GM12878 (cell line): ENCODE results near the gene ARF5. TPM values are rescaled to one million over a fixed set of nuclear protein-coding genes. Genes with fewer than 3 reads are reported as not detected.

Source experiments
- ATAC-seq: fragments of 200-7000 bp; cut with Tn5 transposase; 3 replicates; pipeline ENCODE4 v1.9.1; 2020; ENCODE audit warnings: mild to moderate bottlenecking, moderate library complexity
- BruUV-seq: library from RNA; stranded (reverse); fragments of 400-500 nt; replicated peaks from 2 replicates; lab custom pipeline; 2021; lab: Mats Ljungman, UMichigan
- CTCF ChIA-PET: fragments of 300-600 bp; sonication (Branson Sonifier 250); formaldehyde crosslinking; extraction: SDS; loops from one replicate; lab custom pipeline; 2021; ENCODE audit warnings: inconsistent platforms; lab: Yijun Ruan, JAX
- POLR2A ChIA-PET: fragments of 350-600 bp; formaldehyde crosslinking; extraction: SDS; loops from one replicate; lab custom pipeline; 2021; ENCODE audit warnings: inconsistent platforms; lab: Charles Lee
- RAD21 ChIA-PET: fragments of 300-600 bp; sonication (Branson Sonifier 250); formaldehyde crosslinking; loops from one replicate; lab custom pipeline; 2023; ENCODE audit warnings: antibody characterized with exemption; ENCODE audit not compliant: unreplicated experiment; lab: Charles Lee
- SMC1A ChIA-PET: fragments of 300-600 bp; sonication (Branson Sonifier 250); formaldehyde crosslinking; loops from one replicate; lab custom pipeline; 2023; ENCODE audit not compliant: unreplicated experiment, uncharacterized antibody; lab: Charles Lee
- DNase-seq: peaks from one replicate; pipeline ENCODE4 v3.0.0-alpha.2; 2011; ENCODE audit warnings: low read depth, low spot score
- FAIRE-seq: peaks from 3 replicates; lab custom pipeline; 2011; peaks lifted over from hg19 to GRCh38; lab: Jason Lieb, UNC
- H2AFZ ChIP-seq: 2 replicates; pipeline ENCODE4 v1.6.0; 2011; ENCODE audit warnings: low read depth, low read length, control low read depth; ENCODE audit not compliant: control insufficient read depth
- H3K27ac ChIP-seq: 2 replicates; pipeline ENCODE4 v1.5.1; 2011; ENCODE audit warnings: control low read depth; ENCODE audit not compliant: control insufficient read depth, insufficient read depth
- H3K27me3 ChIP-seq, 2 experiments: replicated peaks in 1 of 2; 2 replicates each; pipeline versions ENCODE4 v1.6.0 to v1.6.1; 2011; ENCODE audit warnings: low read length in 1 of 2; ENCODE audit not compliant: control insufficient read depth in 2 of 2, insufficient read depth in 2 of 2
- H3K36me3 ChIP-seq, 2 experiments: 2 replicates each; pipeline ENCODE4 v1.5.1; 2011; ENCODE audit warnings: low read length in 1 of 2; ENCODE audit not compliant: control insufficient read depth in 2 of 2, insufficient read depth in 2 of 2
- H3K4me1 ChIP-seq: 2 replicates; pipeline ENCODE4 v1.6.1; 2011; ENCODE audit warnings: mild to moderate bottlenecking, low read length, moderate library complexity, mixed read lengths; ENCODE audit not compliant: control insufficient read depth, insufficient read depth
- H3K4me2 ChIP-seq: 2 replicates; pipeline ENCODE4 v1.6.0; 2011; ENCODE audit warnings: control low read depth; ENCODE audit not compliant: control insufficient read depth, insufficient read depth
- H3K4me3 ChIP-seq: fragments of 200-600 bp; sonication (generic); 2 replicates; pipeline ENCODE4 v1.5.1; 2016
- H3K79me2 ChIP-seq: 2 replicates; pipeline ENCODE4 v1.6.0; 2011; ENCODE audit warnings: low read length; ENCODE audit not compliant: control insufficient read depth, insufficient read depth
- H3K9ac ChIP-seq: 2 replicates; pipeline ENCODE4 v1.8.0; 2011; ENCODE audit warnings: low read length, control low read depth, mixed read lengths; ENCODE audit not compliant: control insufficient read depth, insufficient read depth
- H3K9me3 ChIP-seq: replicated peaks from 3 replicates; pipeline ENCODE4 v1.5.1; 2011; ENCODE audit warnings: mild to moderate bottlenecking, low read length; ENCODE audit not compliant: control insufficient read depth, insufficient read depth
- H4K20me1 ChIP-seq: 2 replicates; pipeline ENCODE4 v1.6.0; 2011; ENCODE audit not compliant: control insufficient read depth, insufficient read depth
- BCL11A ChIP-seq: IDR thresholded peaks from 2 replicates; pipeline ENCODE4 v1.6.1; 2011; ENCODE audit warnings: low read depth, low read length
- BRCA1 ChIP-seq: IDR thresholded peaks from 2 replicates; pipeline ENCODE4 v1.6.1; 2011; ENCODE audit warnings: low read depth, low read length, improper control_type of control experiment
- CEBPB ChIP-seq, 2 experiments: fragments of 150-350 bp in 1 of 2; IDR thresholded peaks; 2 replicates each; pipeline ENCODE4 v1.6.1; 2012 to 2014; ENCODE audit warnings: low read depth in 2 of 2, low read length in 2 of 2, borderline replicate concordance in 1 of 2, inconsistent platforms in 1 of 2
- CHD1 ChIP-seq: IDR thresholded peaks from 2 replicates; pipeline ENCODE4 v1.6.1; 2012; ENCODE audit warnings: low read depth, low read length, improper control_type of control experiment
- EED ChIP-seq: sonication (generic); IDR thresholded peaks from 2 replicates; pipeline ENCODE4 v1.6.1; 2016; ENCODE audit warnings: antibody characterized with exemption, low read depth
- HCFC1 ChIP-seq: fragments of 150-350 bp; IDR thresholded peaks from 2 replicates; pipeline ENCODE4 v1.6.1; 2014; ENCODE audit warnings: low read length
- HDGF ChIP-seq: fragments of 450-650 bp; IDR thresholded peaks from 2 replicates; pipeline ENCODE4 v1.6.1; 2016; ENCODE audit warnings: antibody characterized with exemption
- IKZF2 ChIP-seq, 2 experiments: fragments of 450-650 bp; IDR thresholded peaks; 2 replicates each; pipeline ENCODE4 v1.6.1; 2017; ENCODE audit warnings: mild to moderate bottlenecking in 2 of 2, moderate library complexity in 2 of 2
- KAT2A ChIP-seq: conservative IDR thresholded peaks from 2 replicates; pipeline ENCODE4 v1.6.1; 2011; ENCODE audit warnings: low read depth, low read length; ENCODE audit not compliant: control insufficient read depth
- MXI1 ChIP-seq: fragments of 150-350 bp; IDR thresholded peaks from 2 replicates; pipeline ENCODE4 v1.6.1; 2011; ENCODE audit warnings: low read depth, mild to moderate bottlenecking, inconsistent platforms, low read length, improper control_type of control experiment
- RAD21 ChIP-seq: IDR thresholded peaks from 2 replicates; pipeline ENCODE4 v1.6.1; 2011; ENCODE audit warnings: mild to moderate bottlenecking, low read depth, low read length, moderate library complexity; ENCODE audit not compliant: insufficient read depth
- SREBF2 ChIP-seq: IDR thresholded peaks from 2 replicates; pipeline ENCODE4 v1.6.1; 2012; ENCODE audit warnings: mild to moderate bottlenecking, low read length
- SRF ChIP-seq, 2 experiments: IDR thresholded peaks; 2 replicates each; pipeline ENCODE4 v1.6.1; 2011; ENCODE audit warnings: low read depth in 2 of 2, low read length in 2 of 2, mild to moderate bottlenecking in 1 of 2, moderate library complexity in 1 of 2
- STAT1 ChIP-seq: fragments of 450-650 bp; conservative IDR thresholded peaks from 2 replicates; pipeline ENCODE4 v1.6.1; 2014; ENCODE audit warnings: antibody characterized with exemption, mild to moderate bottlenecking
- TAF1 ChIP-seq: IDR thresholded peaks from 2 replicates; pipeline ENCODE4 v1.6.1; 2011; ENCODE audit warnings: mild to moderate bottlenecking, low read depth, low read length, borderline replicate concordance
- TBL1XR1 ChIP-seq: IDR thresholded peaks from 2 replicates; pipeline ENCODE4 v1.6.1; 2012; ENCODE audit warnings: low read depth, low read length, improper control_type of control experiment
- YY1 ChIP-seq: IDR thresholded peaks from 2 replicates; pipeline ENCODE4 v1.6.1; 2011; ENCODE audit warnings: low read depth, mild to moderate bottlenecking, low read length
- ZBTB4 ChIP-seq: fragments of 450-650 bp; formaldehyde crosslinking; IDR thresholded peaks from 2 replicates; pipeline ENCODE4 v1.4.0; 2022; ENCODE audit warnings: mild to moderate bottlenecking, moderate library complexity
- WGBS: methylation state at CpG from one replicate; pipeline ENCODE4 v1.1.6; 2016; ENCODE audit warnings: low lambda C conversion rate; ENCODE audit not compliant: insufficient replicate concordance, insufficient coverage; ENCODE audit errors: missing lambda C conversion rate; 5-methylcytosine and 5-hydroxymethylcytosine counted together
- in situ Hi-C: fragments of 300-500 bp; cut with MboI; formaldehyde crosslinking; loops from 9 replicates; pipeline ENCODE4 v1.14.3; 2018; ENCODE audit warnings: mixed read lengths
- intact Hi-C: fragments of 100-400 bp; cut with micrococcal nuclease; formaldehyde crosslinking; loops from one replicate; pipeline ENCODE4 v1.14.2; 2022; ENCODE audit not compliant: unreplicated experiment
- polyA plus RNA-seq, 11 experiments: library from polyadenylated mRNA; depleted of rRNA in 4 of 11; unstranded in 6 of 11; stranded (reverse) in 5 of 11; fragments of >200 nt; fragmentation: Nextera tagmentation in 4 of 11; fragmentation: Illumina TruSeq in 1 of 11; extraction: Ambion mirVana in 4 of 11; extraction: Trizol in 1 of 11; gene quantifications; 1 replicate in 1 of 11; 2 replicates in 10 of 11; pipeline versions ENCODE4 v1.2.1 to v1.2.3, GENCODE V29; 2011 to 2016; ENCODE audit warnings: inconsistent platforms in 2 of 11, missing spikeins in 2 of 11, low read depth in 1 of 11
- total RNA-seq, 4 experiments: library from RNA; depleted of rRNA in 3 of 4; stranded (reverse); fragments of >200 nt in 3 of 4; fragmentation: Illumina TruSeq in 1 of 4; extraction: Trizol in 1 of 4; gene quantifications; 2 replicates each; pipeline versions ENCODE4 v1.2.1 to v1.2.3, GENCODE V29; 2013 to 2021
- TF ChIP-seq, protein P1 (sequence below), 3 experiments: IDR thresholded peaks in 2 of 3; conservative IDR thresholded peaks in 1 of 3; 2 replicates each; pipeline ENCODE4 v1.5.1; 2011; ENCODE audit warnings: low read depth in 3 of 3, low read length in 3 of 3, mild to moderate bottlenecking in 3 of 3, control low read depth in 2 of 3, moderate library complexity in 2 of 3, inconsistent platforms in 1 of 3, mixed read lengths in 1 of 3; ENCODE audit not compliant: control insufficient read depth in 2 of 3, insufficient read depth in 1 of 3; ENCODE audit errors: extremely low read depth in 1 of 3

ARF5 gene
- total and polyA plus RNA-seq, 10 of the 15 experiments (the other 5 are each of a cell fraction or from before 2014, with no cell fraction given) = 11.0 to 210 (median 131) TPM

GRCh38 chr7:127556404-127556803 lies 31.8 kb upstream of the ARF5 start (continued):
- no peak for TF ChIP-seq KAT2A

DNA sequence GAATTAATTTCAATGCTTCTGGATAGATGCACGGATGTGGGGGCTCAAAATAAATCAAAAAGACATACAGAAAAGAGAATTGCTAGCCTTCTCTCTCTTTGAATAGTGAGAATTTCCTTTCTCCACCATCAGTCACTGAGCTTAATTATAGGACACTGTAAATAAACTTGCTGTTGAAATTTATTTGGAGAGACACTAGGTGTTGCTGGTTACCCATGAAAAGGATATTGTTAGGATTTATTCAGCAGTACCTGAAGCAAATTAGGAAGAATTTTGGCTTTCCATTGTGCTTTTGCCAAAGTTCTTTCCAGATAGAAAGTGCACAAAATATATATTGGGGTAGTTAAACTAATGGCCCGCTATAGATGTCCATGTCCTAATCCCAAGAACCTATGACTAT lies 30.4 kb upstream of the ARF5 start:
- DNase-seq (no peak), FAIRE-seq (no peak), ATAC-seq (no peak)
- ChIA-PET CTCF (interaction anchor here (1.0 kb wide), 1 partner anchor 652 kb away, joined by 5 read pairs; no protein-coding TSS in a partner anchor), POLR2A (no interaction called here), RAD21 (no interaction called here), SMC1A (interaction anchor here (1.0 kb wide), 1 partner anchor 9 kb away, joined by 3 read pairs; no protein-coding TSS in a partner anchor)
- H3K79me2 ChIP-seq = no peaks in the 10 kb centered on the region
- TF ChIP-seq RAD21 = peak; percentile 29; the same call in 1 of the 2 replicates
- TF ChIP-seq SREBF2 = no peak
- no peak for TF ChIP-seq CEBPB (IDR thresholded peaks at IDR 0.05; ENCODE audit: borderline replicate concordance in 1 of 2, low read depth in 2 of 2, low read length in 2 of 2)
- TF ChIP-seq HDGF = no peak
- no peak for TF ChIP-seq BRCA1
- TF ChIP-seq ZBTB4 (CRISPR knock-in tag) = no peak
- no peak for TF ChIP-seq HCFC1
- no peak for TF ChIP-seq EED
- TF ChIP-seq YY1 = no peak
- TF ChIP-seq SRF (IDR thresholded peaks at IDR 0.05; ENCODE audit: low read depth in 2 of 2, low read length in 2 of 2) = no peak
- TF ChIP-seq IKZF2 (IDR thresholded peaks at IDR 0.05) = no peak
- no peak for TF ChIP-seq TBL1XR1
- TF ChIP-seq BCL11A = no peak
- TF ChIP-seq STAT1 = no peak
- TF ChIP-seq, protein P1, sequence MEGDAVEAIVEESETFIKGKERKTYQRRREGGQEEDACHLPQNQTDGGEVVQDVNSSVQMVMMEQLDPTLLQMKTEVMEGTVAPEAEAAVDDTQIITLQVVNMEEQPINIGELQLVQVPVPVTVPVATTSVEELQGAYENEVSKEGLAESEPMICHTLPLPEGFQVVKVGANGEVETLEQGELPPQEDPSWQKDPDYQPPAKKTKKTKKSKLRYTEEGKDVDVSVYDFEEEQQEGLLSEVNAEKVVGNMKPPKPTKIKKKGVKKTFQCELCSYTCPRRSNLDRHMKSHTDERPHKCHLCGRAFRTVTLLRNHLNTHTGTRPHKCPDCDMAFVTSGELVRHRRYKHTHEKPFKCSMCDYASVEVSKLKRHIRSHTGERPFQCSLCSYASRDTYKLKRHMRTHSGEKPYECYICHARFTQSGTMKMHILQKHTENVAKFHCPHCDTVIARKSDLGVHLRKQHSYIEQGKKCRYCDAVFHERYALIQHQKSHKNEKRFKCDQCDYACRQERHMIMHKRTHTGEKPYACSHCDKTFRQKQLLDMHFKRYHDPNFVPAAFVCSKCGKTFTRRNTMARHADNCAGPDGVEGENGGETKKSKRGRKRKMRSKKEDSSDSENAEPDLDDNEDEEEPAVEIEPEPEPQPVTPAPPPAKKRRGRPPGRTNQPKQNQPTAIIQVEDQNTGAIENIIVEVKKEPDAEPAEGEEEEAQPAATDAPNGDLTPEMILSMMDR (IDR thresholded peaks at IDR 0.05 in 2 of 3, conservative IDR thresholded peaks at IDR 0.05 in 1 of 3; ENCODE audit: control insufficient read depth in 2 of 3, extremely low read depth in 1 of 3, insufficient read depth in 1 of 3, low read depth in 3 of 3, low read length in 3 of 3) = peak in 1 of 3 experiments; percentile 20; a peak in 1 of 6 replicates
- no peak for TF ChIP-seq TAF1
- no peak for TF ChIP-seq CHD1
- no peak for TF ChIP-seq MXI1
- no peak overlapping the region for H3K4me2 ChIP-seq
- H4K20me1 ChIP-seq = no peaks in the 10 kb centered on the region
- no peak overlapping the region for H2AFZ ChIP-seq
- 40% methylated on average over 2 of the region's 2 CpGs for WGBS
- H3K4me3 ChIP-seq = no peak overlapping the region
- no peak overlapping the region for H3K9ac ChIP-seq
- no peaks in the 10 kb centered on the region for H3K36me3 ChIP-seq
- intact Hi-C loops = no loop called here
- no peak overlapping the region for H3K27ac ChIP-seq
- H3K27me3 ChIP-seq = no peaks in the 10 kb centered on the region
- in situ Hi-C loops = no loop called here
- BruUV-seq = no TSS peak
- H3K4me1 ChIP-seq = no peaks in the 10 kb centered on the region
- no peaks in the 10 kb centered on the region for H3K9me3 ChIP-seq
